Peyer's patch (tissue), 4 donors: ENCODE measurements around the gene KRT77. TPM values are rescaled to one million over a fixed set of nuclear protein-coding genes. Genes with fewer than 3 reads are reported as not detected.

Source experiments
- DNase-seq, 3 donors: peaks; one replicate each; pipeline ENCODE4 v3.0.0-alpha.2; 2017 to 2019
- H3K27ac ChIP-seq, 4 donors: fragments of 200-600 bp; sonication (generic); one replicate each; pipeline ENCODE4 v1.5.1; 2016 to 2019
- H3K27me3 ChIP-seq, 2 donors: fragments of 200-600 bp; sonication (generic); one replicate each; pipeline ENCODE4 v1.5.1; 2019
- H3K36me3 ChIP-seq, 3 donors: fragments of 200-600 bp; sonication (generic); one replicate each; pipeline ENCODE4 v1.5.1; 2016 to 2019
- H3K4me1 ChIP-seq, 4 donors: fragments of 200-600 bp; sonication (generic); one replicate each; pipeline ENCODE4 v1.5.1; 2016 to 2019
- H3K4me3 ChIP-seq, 4 donors: fragments of 200-600 bp; sonication (generic); 1 replicate in 3 of 4; 2 replicates in 1 of 4; pipeline ENCODE4 v1.5.1; 2016 to 2019; ENCODE audit warnings: mild to moderate bottlenecking in 1 of 4
- H3K9me3 ChIP-seq, 4 donors: fragments of 200-600 bp; sonication (generic); one replicate each; pipeline ENCODE4 v1.5.1; 2016 to 2019; ENCODE audit warnings: mild to moderate bottlenecking in 1 of 4
- POLR2A ChIP-seq, 2 donors: fragments of 450-650 bp; IDR thresholded peaks; one replicate each; pipeline ENCODE4 v1.5.1; 2017; ENCODE audit warnings: antibody characterized with exemption in 2 of 2, mild to moderate bottlenecking in 2 of 2, moderate library complexity in 2 of 2
- total RNA-seq, 4 donors: library from RNA; depleted of rRNA; stranded (reverse); fragments of >200 nt; gene quantifications; one replicate each; pipeline ENCODE4 v1.1.0, GENCODE V29; 2016
- TF ChIP-seq, protein P1 (sequence below), 6 experiments: fragments of 450-650 bp in 4 of 6; fragments of 200-600 bp in 2 of 6; sonication (generic) in 1 of 6; IDR thresholded peaks; one replicate each; pipeline ENCODE4 v1.5.1; 2017 to 2019; ENCODE audit warnings: antibody characterized with exemption in 6 of 6, mild to moderate bottlenecking in 3 of 6, moderate library complexity in 1 of 6

Gene KRT77
- total RNA-seq, 4 donors from 2014 or later = not detected

DNA sequence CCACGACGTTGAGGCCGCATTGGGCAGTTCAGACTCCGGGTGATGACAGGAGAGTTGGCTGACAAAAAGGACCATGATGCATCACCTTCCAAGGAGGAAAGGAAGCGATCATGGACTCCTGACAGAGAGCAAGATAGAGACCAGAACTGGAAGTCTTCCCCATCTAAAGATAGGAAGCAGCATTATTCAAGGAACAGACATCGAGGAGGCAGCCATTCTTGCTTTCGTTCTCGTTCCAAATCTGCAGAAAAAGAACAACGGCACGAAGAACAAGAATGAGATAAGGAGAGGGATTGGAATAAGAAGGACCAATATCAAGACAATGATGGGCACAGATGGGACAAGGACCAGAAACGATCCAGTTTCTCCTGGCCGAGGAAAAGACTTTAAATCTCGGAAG, 27.1 kb upstream of the KRT77 start:
- no peaks in the 10 kb centered on the region for H3K36me3 ChIP-seq
- no peaks in the 10 kb centered on the region for H3K9me3 ChIP-seq
- H3K27ac ChIP-seq = no peak overlapping the region
- TF ChIP-seq, protein P1, sequence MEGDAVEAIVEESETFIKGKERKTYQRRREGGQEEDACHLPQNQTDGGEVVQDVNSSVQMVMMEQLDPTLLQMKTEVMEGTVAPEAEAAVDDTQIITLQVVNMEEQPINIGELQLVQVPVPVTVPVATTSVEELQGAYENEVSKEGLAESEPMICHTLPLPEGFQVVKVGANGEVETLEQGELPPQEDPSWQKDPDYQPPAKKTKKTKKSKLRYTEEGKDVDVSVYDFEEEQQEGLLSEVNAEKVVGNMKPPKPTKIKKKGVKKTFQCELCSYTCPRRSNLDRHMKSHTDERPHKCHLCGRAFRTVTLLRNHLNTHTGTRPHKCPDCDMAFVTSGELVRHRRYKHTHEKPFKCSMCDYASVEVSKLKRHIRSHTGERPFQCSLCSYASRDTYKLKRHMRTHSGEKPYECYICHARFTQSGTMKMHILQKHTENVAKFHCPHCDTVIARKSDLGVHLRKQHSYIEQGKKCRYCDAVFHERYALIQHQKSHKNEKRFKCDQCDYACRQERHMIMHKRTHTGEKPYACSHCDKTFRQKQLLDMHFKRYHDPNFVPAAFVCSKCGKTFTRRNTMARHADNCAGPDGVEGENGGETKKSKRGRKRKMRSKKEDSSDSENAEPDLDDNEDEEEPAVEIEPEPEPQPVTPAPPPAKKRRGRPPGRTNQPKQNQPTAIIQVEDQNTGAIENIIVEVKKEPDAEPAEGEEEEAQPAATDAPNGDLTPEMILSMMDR (IDR thresholded peaks at IDR 0.05) = no peak
- TF ChIP-seq POLR2A (IDR thresholded peaks at IDR 0.05) = no peak
- H3K4me3 ChIP-seq = no peak overlapping the region
- H3K27me3 ChIP-seq = no peaks in the 10 kb centered on the region
- DNase-seq = no peak
- H3K4me1 ChIP-seq = no peaks in the 10 kb centered on the region

DNA sequence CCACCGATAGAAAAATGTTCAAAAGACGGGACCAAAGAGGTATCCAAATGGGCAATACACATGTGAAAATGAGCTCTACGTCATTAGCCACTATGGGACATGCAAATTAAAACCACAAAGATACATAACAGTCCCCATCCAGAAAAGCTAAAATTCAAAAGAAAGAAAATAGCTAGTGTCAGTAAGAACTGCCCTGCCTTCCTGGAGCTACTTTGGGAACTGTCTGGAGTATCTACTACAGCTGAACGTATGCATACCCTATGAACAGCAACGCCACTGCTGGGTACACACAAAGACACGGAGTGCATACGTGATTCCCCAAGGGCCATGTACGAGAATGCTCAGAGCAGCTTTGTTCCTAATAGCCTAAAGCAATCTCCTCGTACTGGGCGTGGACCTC, 25.8 kb upstream of the KRT77 start:
- H3K36me3 ChIP-seq = no peaks in the 10 kb centered on the region
- no peak for DNase-seq
- H3K9me3 ChIP-seq = no peaks in the 10 kb centered on the region
- no peaks in the 10 kb centered on the region for H3K27me3 ChIP-seq
- no peak overlapping the region for H3K27ac ChIP-seq
- no peaks in the 10 kb centered on the region for H3K4me1 ChIP-seq
- no peak overlapping the region for H3K4me3 ChIP-seq
- TF ChIP-seq, protein P1 (IDR thresholded peaks at IDR 0.05) = no peak
- TF ChIP-seq POLR2A (IDR thresholded peaks at IDR 0.05) = no peak

DNA sequence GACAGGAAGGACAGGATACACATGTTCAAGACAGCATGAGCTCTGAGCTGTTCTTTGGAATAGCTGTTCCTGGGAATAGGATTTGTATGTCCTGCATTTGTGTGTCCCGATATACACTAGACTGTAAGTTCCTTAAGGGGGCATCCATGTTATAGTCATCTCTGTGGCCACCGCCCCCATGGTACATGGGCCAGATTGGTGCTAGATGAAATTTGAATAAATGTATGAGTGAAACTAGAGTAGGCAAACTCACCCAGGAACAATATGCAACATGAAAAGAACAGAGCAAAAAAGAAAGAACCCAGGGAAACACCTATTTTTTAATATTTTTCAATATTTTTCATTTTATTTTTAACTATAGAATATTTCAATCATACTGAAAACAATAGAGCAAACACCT, 25.1 kb upstream of the KRT77 start:
- Histone ChIP-seq H3K27me3 (no peaks in the 10 kb centered on the region), H3K27ac (no peak overlapping the region), H3K9me3 (no peaks in the 10 kb centered on the region), H3K4me1 (no peaks in the 10 kb centered on the region), H3K4me3 (no peak overlapping the region), H3K36me3 (no peaks in the 10 kb centered on the region)
- no peak for TF ChIP-seq POLR2A (IDR thresholded peaks at IDR 0.05)
- TF ChIP-seq, protein P1 (IDR thresholded peaks at IDR 0.05) = no peak
- DNase-seq = no peak

DNA sequence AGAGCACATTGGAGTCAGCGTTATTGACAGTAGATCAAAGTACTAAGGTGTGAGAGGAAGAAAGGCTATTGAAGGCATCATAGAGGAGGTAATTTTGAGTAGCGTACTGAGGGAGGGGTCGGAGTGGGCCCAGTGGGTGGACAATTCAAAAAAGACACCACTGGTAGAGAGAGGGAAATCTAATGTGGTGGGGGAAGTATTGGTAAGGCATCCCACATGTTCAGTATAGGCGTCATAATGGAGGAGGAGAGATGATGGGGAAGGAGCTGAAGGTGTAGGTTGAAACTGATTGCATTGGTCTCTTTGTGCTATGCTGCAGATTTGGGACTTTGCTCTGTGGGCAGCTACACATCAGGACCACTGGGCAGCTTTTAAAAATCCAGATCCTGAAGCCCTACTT, 23.7 kb upstream of the KRT77 start:
- Histone ChIP-seq H3K27me3 (no peaks in the 10 kb centered on the region), H3K36me3 (no peaks in the 10 kb centered on the region), H3K4me1 (no peaks in the 10 kb centered on the region), H3K27ac (no peak overlapping the region), H3K4me3 (no peak overlapping the region), H3K9me3 (no peaks in the 10 kb centered on the region)
- no peak for DNase-seq
- no peak for TF ChIP-seq POLR2A (IDR thresholded peaks at IDR 0.05)
- TF ChIP-seq, protein P1 (IDR thresholded peaks at IDR 0.05) = no peak

DNA sequence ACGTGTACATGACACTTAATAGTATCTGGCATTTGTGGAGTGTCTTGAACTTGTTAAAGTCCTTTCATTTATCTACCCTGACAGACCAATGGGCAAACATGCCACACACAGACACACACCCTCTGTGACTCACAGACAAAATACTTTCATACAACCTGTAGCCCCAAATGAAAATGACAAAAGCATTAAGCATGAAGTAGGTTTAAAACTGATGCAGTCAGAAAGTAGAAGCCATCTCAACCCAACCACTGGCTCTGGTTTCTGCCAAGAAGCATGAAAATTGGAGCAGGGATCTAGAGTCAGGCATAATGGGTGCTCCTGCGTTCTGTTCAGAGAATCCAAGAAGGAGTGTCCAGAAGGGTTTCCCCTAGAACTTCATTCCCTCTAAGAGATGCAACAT, 23.1 kb upstream of the KRT77 start:
- no peak overlapping the region for H3K4me3 ChIP-seq
- no peaks in the 10 kb centered on the region for H3K27me3 ChIP-seq
- H3K27ac ChIP-seq = no peak overlapping the region
- no peaks in the 10 kb centered on the region for H3K9me3 ChIP-seq
- DNase-seq = no peak
- TF ChIP-seq, protein P1 (IDR thresholded peaks at IDR 0.05) = no peak
- H3K36me3 ChIP-seq = no peaks in the 10 kb centered on the region
- no peaks in the 10 kb centered on the region for H3K4me1 ChIP-seq

DNA sequence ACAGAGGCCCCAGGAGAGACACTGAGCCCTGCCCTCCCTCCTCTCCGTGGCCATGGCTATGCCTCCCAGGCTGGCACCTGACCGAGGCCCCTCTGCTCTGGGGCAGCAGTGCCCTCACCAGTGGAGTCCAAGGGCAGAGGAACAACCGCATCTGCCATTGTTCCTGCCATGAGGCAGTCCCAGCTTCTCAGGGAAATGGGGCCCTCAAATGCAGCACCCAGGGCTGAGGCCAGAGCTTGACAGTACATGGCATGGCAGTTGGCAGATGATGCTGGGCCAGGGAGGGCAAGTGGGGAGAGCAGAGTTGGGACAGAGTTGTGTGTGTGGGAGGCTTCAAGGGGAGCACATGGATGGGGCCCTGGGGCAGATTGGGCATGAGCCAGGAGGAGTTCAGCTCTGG, 21.1 kb upstream of the KRT77 start:
- H3K27ac ChIP-seq = no peak overlapping the region
- no peaks in the 10 kb centered on the region for H3K27me3 ChIP-seq
- no peak overlapping the region for H3K4me3 ChIP-seq
- TF ChIP-seq, protein P1 (IDR thresholded peaks at IDR 0.05) = no peak
- no peak for TF ChIP-seq POLR2A (IDR thresholded peaks at IDR 0.05)
- H3K36me3 ChIP-seq = no peaks in the 10 kb centered on the region
- H3K4me1 ChIP-seq = no peaks in the 10 kb centered on the region
- no peaks in the 10 kb centered on the region for H3K9me3 ChIP-seq
- no peak for DNase-seq
